ENCODE data around the gene SEMA3E. TPM values are rescaled to one million over a fixed set of nuclear protein-coding genes. Genes with fewer than 3 reads are reported as not detected.

Gene SEMA3E
- total RNA-seq, 1 experiment from 2014 or later, result 0.20 TPM

DNA sequence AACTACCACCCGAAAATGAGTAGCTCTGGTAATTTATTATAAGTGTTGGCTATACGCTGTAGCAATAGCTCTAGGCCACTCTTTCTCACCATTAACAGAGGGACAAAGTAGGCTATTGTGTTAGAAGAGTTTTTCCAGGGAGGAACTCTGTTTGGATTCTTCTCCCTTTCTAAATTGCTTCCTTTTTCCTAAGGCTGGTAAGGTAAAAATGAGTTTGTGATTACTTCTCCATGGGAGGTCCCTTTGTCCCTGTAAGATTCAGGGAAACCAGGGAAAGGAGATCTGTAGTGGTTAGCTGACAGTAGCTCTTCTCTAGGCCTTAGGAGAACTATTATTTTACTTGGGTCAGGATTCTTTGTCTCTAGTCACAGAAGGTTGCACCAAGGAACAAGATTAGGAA, 23.2 kb upstream of the SEMA3E start:
- Mint-ChIP-seq H3K4me1 (ENCODE audit: low read depth, unreplicated experiment) (no peaks in the 10 kb centered on the region), H3K36me3 (ENCODE audit: insufficient read depth, unreplicated experiment) (no peaks in the 10 kb centered on the region), H3K27ac (ENCODE audit: unreplicated experiment) (no peak overlapping the region), H3K9me3 (ENCODE audit: unreplicated experiment) (peaks cover 10% of the 10 kb centered on the region), H3K4me3 (ENCODE audit: unreplicated experiment) (no peak overlapping the region), H3K27me3 (ENCODE audit: insufficient read depth, unreplicated experiment) (no peaks in the 10 kb centered on the region)
- H3K27me3 ChIP-seq (replicated peaks; ENCODE audit: control insufficient read depth, insufficient read depth, low read length), result no peaks in the 10 kb centered on the region
- no peaks in the 10 kb centered on the region for H3K4me1 ChIP-seq
- intact Hi-C loops (cut with micrococcal nuclease; ENCODE audit: unreplicated experiment), result no loop called here
- no peaks in the 10 kb centered on the region for H3K9me3 ChIP-seq
- H3K36me3 ChIP-seq (ENCODE audit: control insufficient read depth, insufficient read depth, low read length), result no peaks in the 10 kb centered on the region
- no peak for DNase-seq
- no peak overlapping the region for H3K4me3 ChIP-seq (ENCODE audit: low read depth, low read length)
- BruUV-seq (replicated peaks), result no TSS peak
- TF ChIP-seq, protein P1, sequence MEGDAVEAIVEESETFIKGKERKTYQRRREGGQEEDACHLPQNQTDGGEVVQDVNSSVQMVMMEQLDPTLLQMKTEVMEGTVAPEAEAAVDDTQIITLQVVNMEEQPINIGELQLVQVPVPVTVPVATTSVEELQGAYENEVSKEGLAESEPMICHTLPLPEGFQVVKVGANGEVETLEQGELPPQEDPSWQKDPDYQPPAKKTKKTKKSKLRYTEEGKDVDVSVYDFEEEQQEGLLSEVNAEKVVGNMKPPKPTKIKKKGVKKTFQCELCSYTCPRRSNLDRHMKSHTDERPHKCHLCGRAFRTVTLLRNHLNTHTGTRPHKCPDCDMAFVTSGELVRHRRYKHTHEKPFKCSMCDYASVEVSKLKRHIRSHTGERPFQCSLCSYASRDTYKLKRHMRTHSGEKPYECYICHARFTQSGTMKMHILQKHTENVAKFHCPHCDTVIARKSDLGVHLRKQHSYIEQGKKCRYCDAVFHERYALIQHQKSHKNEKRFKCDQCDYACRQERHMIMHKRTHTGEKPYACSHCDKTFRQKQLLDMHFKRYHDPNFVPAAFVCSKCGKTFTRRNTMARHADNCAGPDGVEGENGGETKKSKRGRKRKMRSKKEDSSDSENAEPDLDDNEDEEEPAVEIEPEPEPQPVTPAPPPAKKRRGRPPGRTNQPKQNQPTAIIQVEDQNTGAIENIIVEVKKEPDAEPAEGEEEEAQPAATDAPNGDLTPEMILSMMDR (IDR thresholded peaks at IDR 0.05; ENCODE audit: insufficient read depth in 1 of 2, low read depth in 1 of 2, low read length in 1 of 2, severe bottlenecking in 1 of 2, unreplicated experiment in 1 of 2), result no peak
- ChIA-PET CTCF (no interaction called here), POLR2A (no interaction called here)

DNA sequence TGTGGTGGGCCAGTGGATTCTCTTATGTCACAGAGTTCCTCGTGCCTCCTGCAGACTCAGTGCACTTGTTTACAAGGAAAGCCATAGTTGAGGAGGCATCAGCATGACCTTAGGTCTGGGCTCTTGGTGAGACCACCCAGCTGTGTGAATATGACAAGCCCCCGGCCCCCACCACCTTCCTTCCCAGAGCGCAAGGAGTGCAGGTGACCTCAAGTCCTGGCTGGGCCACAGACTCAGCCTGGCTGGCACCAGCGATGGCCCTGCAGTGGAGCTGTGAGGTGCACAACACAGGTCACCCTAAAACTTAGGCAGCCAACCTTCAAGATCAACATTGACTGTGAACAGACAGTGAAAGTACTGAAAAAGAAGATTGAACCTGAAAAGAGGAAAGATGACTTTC, 14.2 kb upstream of the SEMA3E start:
- Histone ChIP-seq H3K36me3 (ENCODE audit: control insufficient read depth, insufficient read depth, low read length) (no peaks in the 10 kb centered on the region), H3K27me3 (replicated peaks; ENCODE audit: control insufficient read depth, insufficient read depth, low read length) (no peaks in the 10 kb centered on the region; the same call in 1 of the 2 replicates), H3K4me3 (ENCODE audit: low read depth, low read length) (no peak overlapping the region), H3K4me1 (no peaks in the 10 kb centered on the region), H3K9me3 (no peaks in the 10 kb centered on the region)
- H3K27me3 Mint-ChIP-seq (ENCODE audit: insufficient read depth, unreplicated experiment), result peaks cover 13% of the 10 kb centered on the region
- no peaks in the 10 kb centered on the region for H3K9me3 Mint-ChIP-seq (ENCODE audit: unreplicated experiment)
- no TSS peak for BruUV-seq (replicated peaks)
- no peak overlapping the region for H3K4me3 Mint-ChIP-seq (ENCODE audit: unreplicated experiment)
- CTCF ChIA-PET, result no interaction called here
- no peaks in the 10 kb centered on the region for H3K4me1 Mint-ChIP-seq (ENCODE audit: low read depth, unreplicated experiment)
- intact Hi-C loops (cut with micrococcal nuclease; ENCODE audit: unreplicated experiment), result no loop called here
- no peak for DNase-seq
- no peaks in the 10 kb centered on the region for H3K36me3 Mint-ChIP-seq (ENCODE audit: insufficient read depth, unreplicated experiment)
- POLR2A ChIA-PET, result no interaction called here
- H3K27ac Mint-ChIP-seq (ENCODE audit: unreplicated experiment), result no peak overlapping the region
- TF ChIP-seq, protein P1 (IDR thresholded peaks at IDR 0.05; ENCODE audit: insufficient read depth in 1 of 2, low read depth in 1 of 2, low read length in 1 of 2, severe bottlenecking in 1 of 2, unreplicated experiment in 1 of 2), result no peak

DNA sequence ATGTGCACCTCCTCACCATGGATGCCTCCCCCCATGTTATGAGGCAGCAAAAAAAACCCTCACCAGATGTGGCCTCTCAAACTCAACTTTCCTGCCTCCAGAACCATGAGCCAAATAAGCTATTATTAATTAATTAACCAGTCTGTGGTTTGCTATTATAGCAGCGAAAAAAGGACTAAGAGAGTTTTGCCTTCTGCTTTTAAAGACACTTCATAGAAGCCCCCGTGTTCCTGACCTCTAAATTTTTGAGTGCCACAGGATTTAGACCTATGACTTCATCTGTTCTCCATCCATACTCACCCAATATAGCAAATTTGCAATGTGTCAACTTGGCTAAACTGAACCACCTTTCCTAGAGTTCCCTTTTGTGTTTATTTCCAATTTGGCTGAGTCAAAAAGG, 9.2 kb upstream of the SEMA3E start:
- Histone ChIP-seq H3K4me1 (no peaks in the 10 kb centered on the region), H3K4me3 (ENCODE audit: low read depth, low read length) (no peak overlapping the region), H3K27me3 (replicated peaks; ENCODE audit: control insufficient read depth, insufficient read depth, low read length) (no peaks in the 10 kb centered on the region; the same call in 1 of the 2 replicates), H3K36me3 (ENCODE audit: control insufficient read depth, insufficient read depth, low read length) (no peaks in the 10 kb centered on the region), H3K9me3 (no peaks in the 10 kb centered on the region)
- intact Hi-C loops (cut with micrococcal nuclease; ENCODE audit: unreplicated experiment), result loop anchor here (5.0 kb wide), 1 partner anchor 134 kb away; no protein-coding TSS in a partner anchor
- ChIA-PET POLR2A (no interaction called here), CTCF (no interaction called here)
- H3K4me1 Mint-ChIP-seq (ENCODE audit: low read depth, unreplicated experiment), result no peaks in the 10 kb centered on the region
- peaks cover 13% of the 10 kb centered on the region for H3K27me3 Mint-ChIP-seq (ENCODE audit: insufficient read depth, unreplicated experiment)
- TF ChIP-seq, protein P1 (IDR thresholded peaks at IDR 0.05; ENCODE audit: insufficient read depth in 1 of 2, low read depth in 1 of 2, low read length in 1 of 2, severe bottlenecking in 1 of 2, unreplicated experiment in 1 of 2), result no peak
- H3K9me3 Mint-ChIP-seq (ENCODE audit: unreplicated experiment), result no peaks in the 10 kb centered on the region
- no peaks in the 10 kb centered on the region for H3K36me3 Mint-ChIP-seq (ENCODE audit: insufficient read depth, unreplicated experiment)
- H3K27ac Mint-ChIP-seq (ENCODE audit: unreplicated experiment), result no peak overlapping the region
- BruUV-seq (replicated peaks), result no TSS peak
- H3K4me3 Mint-ChIP-seq (ENCODE audit: unreplicated experiment), result no peak overlapping the region
- no peak for DNase-seq
